Astrocyte of the cerebellum (primary cell): ENCODE results near the gene STX8.

Experiments
- DNase-seq: peaks from one replicate; pipeline ENCODE4 v3.0.0-alpha.2; 2011; ENCODE audit warnings: low read depth
- H3K4me3 ChIP-seq: 2 replicates; pipeline ENCODE4 v1.5.1; 2011; ENCODE audit warnings: mild to moderate bottlenecking, low read depth, low read length, moderate library complexity
- in situ Hi-C: cut with HindIII; loops from 2 replicates; pipeline ENCODE4 v1.10.0; 2017; ENCODE audit warnings: low sequenced_read_pairs
- TF ChIP-seq, protein P1 (sequence below): IDR thresholded peaks from 2 replicates; pipeline ENCODE4 v1.5.1; 2012; ENCODE audit warnings: low read length, low read depth, moderate library complexity, mild to moderate bottlenecking; ENCODE audit errors: missing control alignments

Gene STX8

DNA sequence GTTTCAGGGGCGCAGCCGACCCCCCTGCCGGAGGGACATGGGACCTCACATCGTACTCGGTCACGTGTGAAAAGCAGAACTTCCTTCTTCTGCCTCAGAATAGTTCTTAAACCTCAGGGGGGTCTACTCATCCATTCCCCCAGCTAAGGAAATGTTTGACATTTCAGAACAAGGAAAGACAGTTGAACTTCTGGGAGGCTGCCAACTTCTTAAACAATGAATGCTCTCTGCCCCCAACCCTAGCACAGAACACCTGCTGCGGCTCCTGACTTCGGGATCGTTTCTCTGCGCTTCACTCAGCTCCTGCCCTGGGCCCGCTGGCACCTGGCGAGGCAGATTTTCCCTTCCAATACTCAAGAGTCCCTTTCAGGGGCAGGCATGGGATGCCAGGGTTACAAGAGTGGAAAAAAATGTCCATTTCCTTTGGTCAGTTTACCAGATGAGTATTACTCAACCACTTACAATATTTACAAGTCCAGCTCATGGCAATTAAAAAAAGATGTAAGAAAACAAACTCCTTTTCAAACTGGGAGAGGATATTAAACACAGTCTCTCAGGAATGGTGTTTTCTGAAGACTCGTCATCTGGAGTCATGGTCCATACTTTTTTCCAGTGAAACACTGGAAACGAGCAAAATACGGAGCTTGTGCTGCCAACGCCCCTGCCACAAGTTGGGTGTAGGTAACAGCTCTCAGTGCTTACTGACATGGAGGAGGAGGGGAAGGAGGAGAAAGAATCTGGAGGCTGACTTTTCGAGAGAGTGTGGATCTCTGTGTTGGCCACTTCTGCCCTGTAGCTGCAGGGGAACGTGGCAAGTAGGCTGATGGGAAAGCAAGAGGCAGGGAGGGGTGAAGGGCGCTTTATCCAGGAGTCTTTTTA is 318.6 kb downstream of the STX8 start:
- DNase-seq: no peak
- in situ Hi-C loops: no loop called here
- no peak overlapping the region for H3K4me3 ChIP-seq
- TF ChIP-seq, protein P1, sequence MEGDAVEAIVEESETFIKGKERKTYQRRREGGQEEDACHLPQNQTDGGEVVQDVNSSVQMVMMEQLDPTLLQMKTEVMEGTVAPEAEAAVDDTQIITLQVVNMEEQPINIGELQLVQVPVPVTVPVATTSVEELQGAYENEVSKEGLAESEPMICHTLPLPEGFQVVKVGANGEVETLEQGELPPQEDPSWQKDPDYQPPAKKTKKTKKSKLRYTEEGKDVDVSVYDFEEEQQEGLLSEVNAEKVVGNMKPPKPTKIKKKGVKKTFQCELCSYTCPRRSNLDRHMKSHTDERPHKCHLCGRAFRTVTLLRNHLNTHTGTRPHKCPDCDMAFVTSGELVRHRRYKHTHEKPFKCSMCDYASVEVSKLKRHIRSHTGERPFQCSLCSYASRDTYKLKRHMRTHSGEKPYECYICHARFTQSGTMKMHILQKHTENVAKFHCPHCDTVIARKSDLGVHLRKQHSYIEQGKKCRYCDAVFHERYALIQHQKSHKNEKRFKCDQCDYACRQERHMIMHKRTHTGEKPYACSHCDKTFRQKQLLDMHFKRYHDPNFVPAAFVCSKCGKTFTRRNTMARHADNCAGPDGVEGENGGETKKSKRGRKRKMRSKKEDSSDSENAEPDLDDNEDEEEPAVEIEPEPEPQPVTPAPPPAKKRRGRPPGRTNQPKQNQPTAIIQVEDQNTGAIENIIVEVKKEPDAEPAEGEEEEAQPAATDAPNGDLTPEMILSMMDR: no peak

DNA sequence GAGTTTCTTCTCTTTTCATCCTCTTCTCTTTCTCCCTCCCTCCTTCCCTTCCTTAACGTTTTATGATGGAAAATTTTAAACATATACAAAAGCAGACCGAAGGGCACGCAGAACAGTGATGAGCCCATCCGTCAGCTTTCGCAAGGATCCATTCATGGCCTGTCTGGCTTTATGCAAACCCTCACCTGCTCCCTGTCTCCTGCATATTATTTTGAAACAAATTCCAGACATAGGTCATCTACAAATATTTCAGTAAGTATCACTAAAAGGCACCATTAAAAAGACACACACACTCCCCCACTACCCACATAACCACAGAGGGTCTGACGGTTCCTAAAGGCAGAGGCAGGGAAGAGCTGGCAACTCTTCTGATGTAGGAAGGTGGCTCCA is 319.3 kb downstream of the STX8 start:
- H3K4me3 ChIP-seq: no peak overlapping the region
- TF ChIP-seq, protein P1: no peak
- DNase-seq: no peak
- in situ Hi-C loops: no loop called here

DNA sequence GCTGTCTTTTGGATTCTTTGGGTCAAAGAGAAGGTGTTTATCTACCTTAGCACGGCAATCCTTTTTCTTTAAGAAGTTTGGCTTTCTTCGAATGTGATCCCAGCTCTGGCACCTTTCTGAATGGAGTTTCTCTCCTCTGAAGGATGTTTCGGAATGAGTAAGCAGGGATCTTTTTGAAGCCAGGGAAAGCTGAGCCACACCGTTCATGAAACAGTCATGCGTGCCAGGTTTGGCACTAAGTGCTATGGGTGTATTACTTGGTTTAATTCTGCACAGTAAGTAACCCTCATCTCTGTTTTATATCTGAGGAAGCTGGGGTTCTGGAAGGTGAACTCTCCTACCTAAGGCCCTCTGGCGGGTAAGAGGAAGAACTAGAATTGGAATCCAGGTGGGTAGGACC is 319.8 kb downstream of the STX8 start:
- TF ChIP-seq, protein P1: no peak
- in situ Hi-C loops: no loop called here

DNA sequence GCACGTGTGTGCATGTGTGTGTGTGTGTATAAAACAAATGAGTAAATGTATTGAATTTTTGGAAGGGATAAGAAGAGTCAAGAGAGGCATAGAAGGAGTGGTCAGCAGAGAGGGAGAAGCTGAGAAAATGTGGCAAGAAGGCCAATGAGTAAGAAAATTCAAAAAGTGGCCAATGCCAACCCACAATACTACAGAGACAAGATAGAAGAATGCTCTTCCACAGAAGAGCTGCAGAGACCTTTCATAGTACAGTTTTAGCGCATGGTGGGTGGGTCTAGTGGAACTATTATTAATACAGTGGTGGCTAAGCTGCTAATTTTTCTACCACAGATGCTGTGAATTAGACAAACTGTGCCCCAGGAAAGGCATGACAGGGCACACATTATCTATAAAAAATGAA is 320.8 kb downstream of the STX8 start:
- H3K4me3 ChIP-seq: no peak overlapping the region
- TF ChIP-seq, protein P1: no peak
- DNase-seq: no peak
- in situ Hi-C loops: no loop called here

More for the DNA sequence above, 319.8 kb downstream of the STX8 start:
- H3K4me3 ChIP-seq: no peak overlapping the region
- no peak for DNase-seq

DNA sequence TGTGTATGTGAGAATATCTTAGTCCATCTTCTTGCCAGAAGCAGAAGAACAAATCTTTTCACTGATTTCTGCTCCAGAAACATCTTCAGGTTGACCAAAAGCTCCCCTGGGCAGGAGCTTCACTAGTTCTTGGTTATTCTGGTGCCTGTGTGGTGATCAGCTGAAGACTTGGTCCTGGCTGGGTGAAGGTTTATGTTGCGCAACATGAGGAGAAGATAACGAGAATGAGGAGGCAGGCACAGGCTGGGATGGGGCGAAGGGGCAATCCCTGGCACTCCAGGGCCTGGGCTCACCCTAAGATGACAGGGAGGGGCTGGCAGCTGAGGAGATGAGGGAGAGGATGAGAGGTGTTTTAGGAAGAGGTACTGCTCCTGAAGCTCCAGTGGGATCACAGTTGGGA is 322.3 kb downstream of the STX8 start:
- DNase-seq: no peak
- TF ChIP-seq, protein P1: no peak
- in situ Hi-C loops: no loop called here
- no peak overlapping the region for H3K4me3 ChIP-seq

DNA sequence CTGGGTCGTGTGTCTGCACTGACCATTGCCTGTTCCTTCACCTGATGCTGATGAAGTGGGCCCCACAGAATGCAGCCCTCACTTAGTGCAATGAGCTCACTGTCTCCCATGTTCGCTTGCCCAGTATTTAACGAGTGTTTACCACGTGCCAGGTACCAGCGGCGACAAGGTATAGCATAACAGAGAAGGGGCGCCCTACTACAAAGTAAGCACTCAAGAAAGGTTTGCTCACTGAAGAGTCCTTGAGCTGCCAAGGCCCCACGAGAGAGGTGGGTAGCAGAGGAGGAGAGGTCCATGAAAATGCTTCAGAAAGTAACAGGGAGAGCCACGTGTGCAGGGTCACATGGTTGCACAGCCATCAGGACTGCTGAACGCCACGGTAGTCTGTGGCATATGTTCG is 324.3 kb downstream of the STX8 start:
- no peak overlapping the region for H3K4me3 ChIP-seq
- in situ Hi-C loops: no loop called here
- TF ChIP-seq, protein P1: no peak
- DNase-seq: no peak
